CD8-positive, alpha-beta memory T cell (primary cell): Measurements from ENCODE around the gene LRRFIP1. TPM values are rescaled to one million over a fixed set of nuclear protein-coding genes. Genes with fewer than 3 reads are reported as not detected.

Experiments
- CTCF ChIA-PET: fragments of 350-600 bp; sonication (Branson Sonifier 250); formaldehyde crosslinking; loops from one replicate; lab custom pipeline; 2021; ENCODE audit warnings: antibody characterized with exemption; lab: Charles Lee
- POLR2A ChIA-PET: fragments of 350-600 bp; sonication (Branson Sonifier 250); formaldehyde crosslinking; loops from one replicate; lab custom pipeline; 2021; ENCODE audit warnings: antibody characterized with exemption; lab: Charles Lee
- DNase-seq, 5 donors: peaks; one replicate each; pipeline versions ENCODE4 v3.0.0 to v3.0.0-alpha.2; 2020 to 2022; ENCODE audit warnings: mixed read lengths in 1 of 5
- H3K27ac ChIP-seq: one replicate; pipeline ENCODE4 v1.7.0; 2013; ENCODE audit warnings: low read depth, mild to moderate bottlenecking, low read length, moderate library complexity
- H3K27me3 ChIP-seq: 2 replicates; pipeline ENCODE4 v1.7.0; 2013; ENCODE audit warnings: low read length, mild to moderate bottlenecking; ENCODE audit not compliant: insufficient read depth, poor library complexity, severe bottlenecking
- H3K36me3 ChIP-seq: 2 replicates; pipeline ENCODE4 v1.7.0; 2013; ENCODE audit warnings: mild to moderate bottlenecking, low read length, moderate library complexity; ENCODE audit not compliant: insufficient read depth
- H3K4me1 ChIP-seq: 2 replicates; pipeline ENCODE4 v1.7.0; 2013; ENCODE audit warnings: mild to moderate bottlenecking, low read length, moderate library complexity; ENCODE audit not compliant: insufficient read depth
- H3K4me3 ChIP-seq: 2 replicates; pipeline ENCODE4 v1.7.0; 2013; ENCODE audit warnings: mild to moderate bottlenecking, low read length
- H3K9me3 ChIP-seq: 2 replicates; pipeline ENCODE4 v1.7.0; 2013; ENCODE audit warnings: mild to moderate bottlenecking, low read length
- H3K27ac Mint-ChIP-seq, 8 donors: one replicate each; pipeline ENCODE4 v1.8.0; 2020 to 2021; ENCODE audit warnings: mixed read lengths in 8 of 8, mild to moderate bottlenecking in 6 of 8, inconsistent platforms in 3 of 8, moderate library complexity in 3 of 8
- H3K27me3 Mint-ChIP-seq, 2 donors: one replicate each; pipeline ENCODE4 v1.8.0; 2020 to 2021; ENCODE audit warnings: mixed read lengths in 2 of 2, mild to moderate bottlenecking in 1 of 2, moderate library complexity in 1 of 2
- H3K36me3 Mint-ChIP-seq, 3 donors: one replicate each; pipeline ENCODE4 v1.8.0; 2020 to 2021; ENCODE audit warnings: mixed read lengths in 3 of 3, inconsistent platforms in 1 of 3, mild to moderate bottlenecking in 1 of 3
- H3K4me1 Mint-ChIP-seq, 3 donors: one replicate each; pipeline ENCODE4 v1.8.0; 2020 to 2021; ENCODE audit warnings: mixed read lengths in 3 of 3, inconsistent platforms in 1 of 3, mild to moderate bottlenecking in 1 of 3
- H3K4me3 Mint-ChIP-seq, 7 donors: one replicate each; pipeline ENCODE4 v1.8.0; 2020 to 2021; ENCODE audit warnings: mixed read lengths in 7 of 7, mild to moderate bottlenecking in 6 of 7, moderate library complexity in 4 of 7, inconsistent platforms in 2 of 7
- H3K9me3 Mint-ChIP-seq, 5 donors: one replicate each; pipeline ENCODE4 v1.8.0; 2020 to 2022; ENCODE audit warnings: mixed read lengths in 5 of 5, mild to moderate bottlenecking in 3 of 5, moderate library complexity in 2 of 5, inconsistent platforms in 1 of 5
- polyA plus RNA-seq: library from polyadenylated mRNA; unstranded; fragments of 300-500 nt; fragmentation: Illumina TruSeq; gene quantifications from one replicate; pipeline ENCODE4 v1.2.3, GENCODE V29; 2021
- total RNA-seq, 2 experiments: library from RNA; stranded (reverse); gene quantifications; one replicate each; pipeline ENCODE4 v1.2.3, GENCODE V29; 2021

Gene LRRFIP1
- total and polyA plus RNA-seq, 3 experiments from 2014 or later: 128 to 192 (median 188) TPM

GRCh38 chr2:237588044-237588696 lies 39.2 kb upstream of the LRRFIP1 start:
- no peak overlapping the region for H3K27ac Mint-ChIP-seq
- peaks cover 8% of the 10 kb centered on the region for H3K4me1 ChIP-seq
- peaks cover 3 to 15% of the 10 kb centered on the region in 2 donors for H3K27me3 Mint-ChIP-seq
- H3K27ac ChIP-seq: no peak overlapping the region
- H3K36me3 Mint-ChIP-seq: no peaks in the 10 kb centered on the region
- H3K27me3 ChIP-seq: no peaks in the 10 kb centered on the region
- no peaks in the 10 kb centered on the region for H3K9me3 Mint-ChIP-seq
- no peaks in the 10 kb centered on the region for H3K36me3 ChIP-seq
- ChIA-PET POLR2A (no interaction called here), CTCF (no interaction called here)
- H3K9me3 ChIP-seq: no peaks in the 10 kb centered on the region
- no peak overlapping the region for H3K4me3 Mint-ChIP-seq
- no peak for DNase-seq
- peaks cover 0 to 10% (median 4%) of the 10 kb centered on the region in 3 donors for H3K4me1 Mint-ChIP-seq
- no peak overlapping the region for H3K4me3 ChIP-seq

GRCh38 chr2:237590272-237591140 lies 36.9 kb upstream of the LRRFIP1 start, which contains the start of gene RAB17:
Gene RAB17 (minus strand): TSS chr2:237590734. CDS start chr2:237586154, 4,580 bp downstream.
- Histone ChIP-seq H3K27ac (no peak within 1 kb of the TSS), H3K4me1 (peaks cover 8% of the 10 kb centered on the region), H3K27me3 (no peaks in the 10 kb centered on the region), H3K36me3 (no peaks in the 10 kb centered on the region), H3K9me3 (no peaks in the 10 kb centered on the region), H3K4me3 (no peak within 1 kb of the TSS)
- DNase-seq: no peak
- no peak within 1 kb of the TSS for H3K4me3 Mint-ChIP-seq
- POLR2A ChIA-PET: no interaction called here
- CTCF ChIA-PET: interaction anchor here (1.3 kb wide), 1 partner anchor 19 kb away, joined by 3 read pairs; no protein-coding TSS in a partner anchor
- peaks cover 3 to 15% of the 10 kb centered on the region in 2 donors for H3K27me3 Mint-ChIP-seq
- peaks cover 0 to 10% (median 4%) of the 10 kb centered on the region in 3 donors for H3K4me1 Mint-ChIP-seq
- H3K27ac Mint-ChIP-seq: peak within 1 kb of the TSS in 1 of 8 donors; percentile 75
- no peaks in the 10 kb centered on the region for H3K9me3 Mint-ChIP-seq
- no peaks in the 10 kb centered on the region for H3K36me3 Mint-ChIP-seq

GRCh38 chr2:237591141-237591881 lies 36.1 kb upstream of the LRRFIP1 start:
- H3K4me1 Mint-ChIP-seq: peaks cover 0 to 10% (median 4%) of the 10 kb centered on the region in 3 donors
- ChIA-PET POLR2A (interaction anchor here (0.7 kb wide), 1 partner anchor 506 kb away, joined by 3 read pairs; no protein-coding TSS in a partner anchor), CTCF (interaction anchor here (1.3 kb wide), 1 partner anchor 19 kb away, joined by 3 read pairs; no protein-coding TSS in a partner anchor)
- Histone ChIP-seq H3K4me3 (no peak overlapping the region), H3K27ac (no peak overlapping the region), H3K27me3 (no peaks in the 10 kb centered on the region), H3K9me3 (no peaks in the 10 kb centered on the region), H3K36me3 (no peaks in the 10 kb centered on the region), H3K4me1 (peaks cover 8% of the 10 kb centered on the region)
- H3K36me3 Mint-ChIP-seq: no peaks in the 10 kb centered on the region
- peak in 1 of 5 donors; percentile 17 for DNase-seq
- H3K27ac Mint-ChIP-seq: peak overlapping the region in 2 of 8 donors; percentile 23 to 75
- H3K27me3 Mint-ChIP-seq: peaks cover 3 to 14% of the 10 kb centered on the region in 2 donors
- no peak overlapping the region for H3K4me3 Mint-ChIP-seq
- H3K9me3 Mint-ChIP-seq: no peaks in the 10 kb centered on the region

GRCh38 chr2:237592425-237592980 lies 34.9 kb upstream of the LRRFIP1 start:
- no peak overlapping the region for H3K4me3 Mint-ChIP-seq
- CTCF ChIA-PET: no interaction called here
- H3K9me3 Mint-ChIP-seq: no peaks in the 10 kb centered on the region
- H3K27ac ChIP-seq: no peak overlapping the region
- H3K36me3 Mint-ChIP-seq: no peaks in the 10 kb centered on the region
- no peaks in the 10 kb centered on the region for H3K9me3 ChIP-seq
- H3K4me1 Mint-ChIP-seq: peaks cover 0 to 10% (median 4%) of the 10 kb centered on the region in 3 donors
- POLR2A ChIA-PET: no interaction called here
- no peak for DNase-seq
- peaks cover 8% of the 10 kb centered on the region for H3K4me1 ChIP-seq
- no peak overlapping the region for H3K4me3 ChIP-seq
- peaks cover 3 to 4% of the 10 kb centered on the region in 2 donors for H3K27me3 Mint-ChIP-seq
- H3K27me3 ChIP-seq: no peaks in the 10 kb centered on the region
- H3K36me3 ChIP-seq: no peaks in the 10 kb centered on the region
- H3K27ac Mint-ChIP-seq: no peak overlapping the region

GRCh38 chr2:237593036-237593435 lies 34.4 kb upstream of the LRRFIP1 start:
- no peak overlapping the region for H3K4me3 ChIP-seq
- ChIA-PET POLR2A (no interaction called here), CTCF (no interaction called here)
- peaks cover 8% of the 10 kb centered on the region for H3K4me1 ChIP-seq
- no peak overlapping the region for H3K27ac ChIP-seq
- no peak for DNase-seq
- no peaks in the 10 kb centered on the region for H3K36me3 ChIP-seq
- Mint-ChIP-seq H3K27ac (no peak overlapping the region), H3K27me3 (peaks cover 0 to 3% of the 10 kb centered on the region in 2 donors), H3K4me1 (peaks cover 0 to 10% (median 4%) of the 10 kb centered on the region in 3 donors), H3K9me3 (no peaks in the 10 kb centered on the region), H3K4me3 (no peak overlapping the region), H3K36me3 (no peaks in the 10 kb centered on the region)
- no peaks in the 10 kb centered on the region for H3K27me3 ChIP-seq
- H3K9me3 ChIP-seq: no peaks in the 10 kb centered on the region

GRCh38 chr2:237593596-237594320 lies 33.6 kb upstream of the LRRFIP1 start:
- POLR2A ChIA-PET: no interaction called here
- H3K9me3 Mint-ChIP-seq: no peaks in the 10 kb centered on the region
- peaks cover 8% of the 10 kb centered on the region for H3K4me1 ChIP-seq
- H3K27me3 ChIP-seq: no peaks in the 10 kb centered on the region
- no peaks in the 10 kb centered on the region for H3K9me3 ChIP-seq
- peaks cover 0 to 14% (median 4%) of the 10 kb centered on the region in 3 donors for H3K4me1 Mint-ChIP-seq
- no peak overlapping the region for H3K4me3 Mint-ChIP-seq
- DNase-seq: no peak
- H3K36me3 Mint-ChIP-seq: no peaks in the 10 kb centered on the region
- peak overlapping the region in 3 of 8 donors; percentile 19 to 64 (median 45) for H3K27ac Mint-ChIP-seq
- H3K27ac ChIP-seq: no peak overlapping the region
- no peaks in the 10 kb centered on the region for H3K36me3 ChIP-seq
- CTCF ChIA-PET: interaction anchor here (0.7 kb wide), 1 partner anchor 9 kb away, joined by 3 read pairs; no protein-coding TSS in a partner anchor
- no peak overlapping the region for H3K4me3 ChIP-seq
- H3K27me3 Mint-ChIP-seq: peaks cover 0 to 3% of the 10 kb centered on the region in 2 donors

- Histone ChIP-seq H3K27me3 (no peaks in the 10 kb centered on the region), H3K4me3 (no peak overlapping the region), H3K36me3 (no peaks in the 10 kb centered on the region), H3K4me1 (peaks cover 8% of the 10 kb centered on the region), H3K27ac (no peak overlapping the region), H3K9me3 (no peaks in the 10 kb centered on the region)
- peaks cover 2 to 14% (median 4%) of the 10 kb centered on the region in 3 donors for H3K4me1 Mint-ChIP-seq
- ChIA-PET POLR2A (no interaction called here), CTCF (no interaction called here)
- no peak for DNase-seq
- no peaks in the 10 kb centered on the region for H3K9me3 Mint-ChIP-seq
- H3K4me3 Mint-ChIP-seq: no peak overlapping the region
- peak overlapping the region in 1 of 8 donors; percentile 19 for H3K27ac Mint-ChIP-seq
- H3K27me3 Mint-ChIP-seq: peaks cover 0 to 3% of the 10 kb centered on the region in 2 donors
- H3K36me3 Mint-ChIP-seq: no peaks in the 10 kb centered on the region
Observed at GRCh38 chr2:237594514-237594871, 32.9 kb upstream of the LRRFIP1 start.
